CD4-positive, alpha-beta T cell treated with Interleukin-6 at 100 ng/mL for 8 hours (primary cell): ENCODE measurements around the gene RHOV.
A peak's percentile ranks its signal among the peaks of the same experiment; 100 is the strongest.
"Not testable (repeated sequence)": the region's sequence is repeated elsewhere in the genome, so short reads cannot be mapped to it uniquely, and the experiment has no call there.

ENCODE experiments used
- DNase-seq: peaks from one replicate; pipeline ENCODE4 v3.0.0-alpha.2; 2020; ENCODE audit warnings: mixed read lengths, low spot score

RHOV gene

GRCh38 chr15:40872791-40873693, 992 bp downstream of the RHOV start:
- no peak for DNase-seq

DNA sequence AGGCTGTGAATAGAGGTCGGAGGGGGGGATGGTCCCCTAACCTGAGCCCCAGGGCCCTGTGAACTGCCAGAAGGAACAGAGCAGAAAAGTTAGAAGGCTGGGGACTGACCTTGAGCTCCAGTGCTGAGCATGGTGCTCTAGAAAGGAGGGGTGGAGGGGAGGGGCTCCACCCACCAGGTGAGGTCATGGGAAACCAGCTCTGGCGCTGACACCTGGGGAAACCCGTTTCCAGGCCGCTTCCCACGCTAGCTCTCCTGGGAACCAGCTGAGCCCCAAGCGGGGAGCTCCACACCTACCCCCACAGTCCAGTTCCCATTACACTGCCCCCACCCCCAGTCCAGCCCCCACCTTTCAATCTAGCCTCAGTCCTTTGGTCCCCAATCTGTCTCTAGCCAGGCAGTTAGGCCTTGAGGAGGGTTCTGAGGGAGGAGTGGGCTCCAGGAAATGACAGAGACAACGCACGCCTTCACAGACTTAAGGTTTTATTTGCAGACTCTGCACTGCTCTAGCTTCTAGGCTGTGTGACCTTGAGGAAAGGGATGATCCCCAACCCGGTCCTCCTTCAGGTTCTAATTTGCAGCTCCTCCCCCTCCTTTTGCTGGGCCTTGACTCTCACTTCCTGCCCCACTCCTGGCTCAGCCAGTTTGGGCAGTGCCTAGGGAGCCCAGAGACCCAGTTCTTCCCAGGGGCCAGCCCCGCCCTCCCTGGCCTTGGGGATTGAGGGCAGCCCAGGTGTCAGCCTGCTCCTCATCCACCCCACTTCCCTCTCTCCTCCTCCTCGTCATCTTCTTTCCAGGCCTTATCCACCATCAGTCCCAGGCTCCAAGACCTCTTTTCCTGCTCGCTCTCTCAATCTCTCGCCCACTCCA, 2.1 kb downstream of the RHOV start:
- DNase-seq, result no peak

DNA sequence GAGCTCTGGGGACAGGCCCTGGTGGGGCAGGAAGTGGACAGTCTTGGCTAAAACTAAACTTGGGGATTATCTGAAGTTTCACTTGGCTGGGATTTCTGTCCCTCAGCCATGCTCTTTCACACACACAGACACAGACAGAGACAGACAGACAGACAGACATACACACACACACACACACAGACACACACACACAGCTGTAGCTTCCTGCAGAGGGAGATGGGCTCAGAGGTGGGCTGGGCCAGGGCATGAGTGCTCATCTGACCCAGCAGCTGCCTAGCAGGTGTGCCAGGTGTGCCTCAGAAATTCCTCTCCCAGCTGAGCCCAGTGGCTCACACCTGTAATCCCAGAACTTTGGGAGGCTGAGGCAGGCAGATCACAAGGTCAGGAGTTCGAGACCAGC, 3.3 kb downstream of the RHOV start:
- no peak for DNase-seq

DNA sequence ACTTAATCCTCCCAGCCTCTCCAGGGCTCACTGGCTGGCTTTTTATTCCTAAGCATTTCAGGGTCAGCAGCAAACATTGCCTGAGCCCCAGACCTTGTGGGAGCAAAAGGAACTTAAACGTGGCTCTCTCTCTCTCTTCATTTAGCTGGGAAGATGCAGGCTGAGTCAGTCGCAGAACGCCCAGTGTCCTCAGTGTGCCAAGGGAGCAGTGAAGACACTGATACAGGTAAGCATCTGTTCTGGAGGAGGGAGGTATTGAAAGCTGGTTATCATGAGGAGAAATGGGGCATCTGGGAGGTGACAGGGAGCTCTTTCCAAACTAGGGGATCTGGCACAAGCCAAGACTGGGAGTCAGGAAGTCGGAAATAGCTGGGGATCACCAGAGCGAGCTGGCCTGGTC, 4.3 kb downstream of the RHOV start:
- no peak for DNase-seq

DNA sequence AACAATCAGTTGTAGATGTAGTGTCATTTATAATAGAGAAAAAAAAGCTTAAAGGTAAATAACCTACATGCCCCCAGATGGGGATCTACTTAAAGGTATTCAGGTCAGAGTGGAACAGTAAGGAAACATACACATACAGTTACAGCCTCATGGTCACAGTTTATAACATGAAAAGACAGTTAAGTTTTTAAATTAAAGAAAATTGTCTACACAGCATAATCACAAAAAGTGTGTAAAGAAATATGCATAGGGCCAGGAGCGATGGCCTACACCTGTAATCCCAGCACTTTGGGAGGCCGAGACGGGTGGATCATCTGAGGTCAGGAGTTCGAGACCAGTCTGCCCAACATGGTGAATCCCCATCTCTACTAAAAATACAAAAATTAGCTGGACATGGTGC, 6.8 kb downstream of the RHOV start:
- no peak for DNase-seq

- no peak for DNase-seq
Observed at GRCh38 chr15:40863660-40864270, 10.3 kb downstream of the RHOV start.

DNA sequence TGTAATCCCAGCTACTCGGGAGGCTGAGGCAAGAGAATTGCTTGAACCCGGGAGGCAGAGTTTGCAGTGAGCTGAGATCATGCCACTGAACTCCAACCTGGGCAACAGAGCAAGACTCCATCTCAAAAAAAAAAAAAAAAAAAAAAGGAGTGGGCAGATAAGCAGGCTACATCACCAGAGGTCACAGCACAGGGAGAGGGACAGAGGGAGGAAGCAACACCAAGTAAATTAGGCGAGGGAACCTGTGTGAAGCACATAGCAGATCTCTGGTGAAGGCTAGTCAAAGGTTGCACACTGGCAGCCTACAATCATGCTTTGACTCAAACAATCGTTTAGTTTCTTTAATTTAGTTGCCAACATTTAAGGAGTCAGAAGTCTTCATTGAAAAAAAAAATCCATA, 12.9 kb downstream of the RHOV start:
- not testable (repeated sequence) for DNase-seq

DNA sequence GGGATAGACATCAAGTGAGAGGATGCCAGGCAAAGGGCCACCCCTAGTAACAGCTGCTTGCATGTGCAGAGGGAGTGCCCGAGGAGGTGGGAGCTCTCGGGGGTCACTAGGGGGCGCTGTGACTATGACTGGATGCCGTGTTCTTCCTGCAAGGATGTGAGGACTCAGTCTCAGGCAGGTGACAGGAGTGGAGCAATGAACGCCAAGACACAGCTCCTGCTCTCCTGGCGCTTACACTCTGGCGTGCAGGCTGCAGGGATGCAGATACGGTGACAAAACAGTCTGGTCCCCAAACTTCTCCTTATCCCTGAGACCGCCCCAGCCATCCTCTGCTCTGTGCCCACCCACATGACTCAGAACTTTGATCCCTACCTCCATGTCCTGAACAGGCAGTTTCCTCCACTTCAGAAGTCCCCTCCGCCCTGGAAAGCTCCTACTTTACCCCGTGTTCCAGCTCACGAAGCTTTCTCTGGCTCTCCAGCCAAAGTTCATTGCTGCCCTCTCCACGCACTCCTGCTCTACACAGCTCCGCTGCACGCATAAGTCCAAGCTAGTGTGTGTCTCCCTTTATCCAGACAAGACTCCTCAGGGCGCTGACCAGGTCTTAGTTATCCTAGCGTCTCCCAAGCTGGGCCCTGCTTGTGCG, 14.7 kb downstream of the RHOV start:
- DNase-seq, result peak; percentile 78

DNA sequence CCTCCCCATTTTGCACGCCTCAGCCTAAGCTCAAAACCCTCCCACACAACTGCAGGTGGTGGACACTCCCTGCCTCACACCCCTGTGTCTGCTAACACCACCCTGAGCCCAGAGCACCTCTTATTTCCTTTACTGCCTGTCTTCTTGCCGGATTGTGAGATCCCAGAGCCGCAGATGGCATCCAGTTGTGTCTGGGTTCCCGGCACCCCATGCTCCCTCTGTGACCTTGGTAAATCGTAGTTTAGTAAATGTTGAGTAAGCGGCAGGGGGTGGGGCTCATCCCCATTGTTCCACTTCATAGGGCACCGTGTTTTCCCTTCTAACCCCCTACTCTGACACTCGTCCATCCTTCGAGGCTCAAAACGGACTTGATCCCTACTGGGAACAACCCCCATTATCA, 15.3 kb downstream of the RHOV start:
- DNase-seq, result no peak

GRCh38 chr15:40857601-40858341, 16.3 kb downstream of the RHOV start:
- DNase-seq, result peak; percentile 69

DNA sequence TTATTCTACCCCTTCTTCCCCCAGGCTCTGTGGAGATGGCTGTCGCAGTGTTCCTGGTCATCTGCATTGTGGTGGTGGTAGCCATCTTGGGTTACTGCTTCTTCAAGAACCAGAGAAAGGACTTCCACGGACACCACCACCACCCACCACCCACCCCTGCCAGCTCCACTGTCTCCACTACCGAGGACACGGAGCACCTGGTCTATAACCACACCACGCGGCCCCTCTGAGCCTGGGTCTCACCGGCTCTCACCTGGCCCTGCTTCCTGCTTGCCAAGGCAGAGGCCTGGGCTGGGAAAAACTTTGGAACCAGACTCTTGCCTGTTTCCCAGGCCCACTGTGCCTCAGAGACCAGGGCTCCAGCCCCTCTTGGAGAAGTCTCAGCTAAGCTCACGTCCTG, 17.3 kb downstream of the RHOV start:
- no peak for DNase-seq

- no peak for DNase-seq
Observed at GRCh38 chr15:40855706-40856234, 18.3 kb downstream of the RHOV start.

DNA sequence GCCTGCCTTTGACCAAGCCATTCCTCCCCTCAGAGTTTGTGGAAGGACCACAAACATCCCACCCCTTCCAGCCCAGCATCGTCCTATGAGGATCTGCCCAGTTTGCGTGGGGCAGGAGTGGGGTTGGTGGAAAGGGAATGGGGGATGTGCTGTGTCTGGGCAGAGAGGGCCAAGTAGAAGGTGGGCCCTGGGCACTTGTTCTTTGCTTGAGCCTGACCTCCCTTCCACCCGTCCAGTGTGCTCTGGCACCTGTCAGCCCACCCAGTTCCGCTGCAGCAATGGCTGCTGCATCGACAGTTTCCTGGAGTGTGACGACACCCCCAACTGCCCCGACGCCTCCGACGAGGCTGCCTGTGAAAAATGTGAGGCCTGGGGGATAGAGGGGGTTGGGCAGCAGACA, 19.9 kb downstream of the RHOV start:
- no peak for DNase-seq

DNA sequence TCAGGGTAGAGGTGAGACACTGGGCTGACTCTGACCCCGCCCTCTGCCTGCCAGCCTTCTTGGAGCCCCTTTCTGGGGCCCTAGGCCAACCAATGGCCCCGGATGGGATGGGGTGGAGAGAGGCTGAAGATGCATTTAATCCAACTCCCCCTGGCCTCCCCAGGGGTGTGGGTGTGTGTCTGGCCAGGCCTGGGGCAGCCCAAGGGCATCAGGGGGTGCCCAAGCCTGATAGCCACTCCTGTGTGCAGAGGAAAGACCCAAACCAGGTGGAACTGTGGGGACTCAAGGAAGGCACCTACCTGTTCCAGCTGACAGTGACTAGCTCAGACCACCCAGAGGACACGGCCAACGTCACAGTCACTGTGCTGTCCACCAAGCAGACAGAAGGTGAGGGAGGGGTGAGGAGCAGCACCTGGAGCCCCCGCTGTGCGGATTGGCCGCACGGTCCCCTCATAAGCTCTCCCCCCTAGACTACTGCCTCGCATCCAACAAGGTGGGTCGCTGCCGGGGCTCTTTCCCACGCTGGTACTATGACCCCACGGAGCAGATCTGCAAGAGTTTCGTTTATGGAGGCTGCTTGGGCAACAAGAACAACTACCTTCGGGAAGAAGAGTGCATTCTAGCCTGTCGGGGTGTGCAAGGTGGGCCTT, 20.7 kb downstream of the RHOV start:
- DNase-seq, result no peak

DNA sequence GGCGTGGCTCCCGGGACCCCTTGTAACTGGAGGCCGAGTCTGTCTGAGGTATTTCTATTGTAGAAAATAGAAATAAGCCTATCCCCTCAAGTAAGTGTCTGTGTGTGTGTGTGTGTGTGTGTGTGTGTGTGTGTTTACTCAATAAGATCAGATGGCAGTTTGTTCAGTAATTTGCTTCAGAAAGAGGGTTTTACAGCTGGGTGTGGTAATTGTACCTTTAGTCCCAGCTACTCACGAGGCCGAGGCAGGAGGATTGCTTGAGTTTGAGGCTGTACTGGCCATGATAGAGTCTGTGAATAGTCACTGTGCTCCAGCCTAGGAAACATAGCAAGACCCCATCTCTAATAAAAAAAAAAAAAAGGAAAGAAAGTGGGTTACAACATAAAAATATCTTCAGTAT, 21.5 kb downstream of the RHOV start:
- DNase-seq, result no peak

DNA sequence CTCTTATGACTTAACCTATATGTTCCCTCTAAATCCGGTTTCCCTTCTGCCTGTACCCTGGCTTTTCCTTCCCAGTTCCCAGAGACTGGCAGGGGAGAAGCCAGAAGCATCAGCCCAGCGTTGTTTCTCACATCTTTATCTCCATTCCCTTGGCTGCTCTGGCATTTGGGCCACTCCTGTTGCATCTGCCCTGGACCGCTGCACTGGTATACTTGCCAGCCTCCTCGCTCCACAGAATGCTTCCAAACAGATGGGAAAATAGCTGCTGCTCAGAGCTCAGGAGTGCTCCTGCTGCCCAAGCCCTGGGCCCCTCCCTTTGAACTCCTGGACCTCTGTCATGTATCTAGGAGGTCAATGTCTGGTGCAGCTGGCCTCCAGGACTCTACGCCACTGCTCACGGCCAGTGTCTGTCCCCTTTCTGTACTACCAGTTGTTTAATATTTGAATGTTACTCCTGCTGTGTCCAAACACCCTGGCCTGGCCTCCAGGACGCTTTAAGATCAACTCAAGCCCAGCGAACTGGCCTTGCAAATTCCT, 23.4 kb downstream of the RHOV start:
- DNase-seq, result no peak

- peak; percentile 16 for DNase-seq
Observed at GRCh38 chr15:40847223-40847961, 26.6 kb downstream of the RHOV start.

DNA sequence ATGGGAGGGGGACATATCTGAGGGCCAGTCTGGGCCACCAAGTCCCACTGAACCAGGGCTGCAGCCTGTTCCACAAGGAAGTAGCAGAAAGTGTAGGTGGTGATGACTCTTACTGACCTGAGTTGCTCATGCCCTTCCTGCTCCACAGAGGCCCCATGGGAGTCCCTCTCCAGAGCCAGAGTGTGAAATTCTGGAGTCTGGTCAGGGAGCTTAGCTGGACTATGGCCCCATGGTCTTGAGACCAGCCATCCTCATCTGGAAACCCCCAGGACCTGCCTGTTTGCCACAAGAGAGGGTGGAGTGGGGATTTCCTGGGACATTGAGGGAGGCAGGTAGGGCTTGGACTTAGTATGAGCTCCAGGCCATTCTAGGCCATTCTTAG, 27.2 kb downstream of the RHOV start:
- no peak for DNase-seq

DNA sequence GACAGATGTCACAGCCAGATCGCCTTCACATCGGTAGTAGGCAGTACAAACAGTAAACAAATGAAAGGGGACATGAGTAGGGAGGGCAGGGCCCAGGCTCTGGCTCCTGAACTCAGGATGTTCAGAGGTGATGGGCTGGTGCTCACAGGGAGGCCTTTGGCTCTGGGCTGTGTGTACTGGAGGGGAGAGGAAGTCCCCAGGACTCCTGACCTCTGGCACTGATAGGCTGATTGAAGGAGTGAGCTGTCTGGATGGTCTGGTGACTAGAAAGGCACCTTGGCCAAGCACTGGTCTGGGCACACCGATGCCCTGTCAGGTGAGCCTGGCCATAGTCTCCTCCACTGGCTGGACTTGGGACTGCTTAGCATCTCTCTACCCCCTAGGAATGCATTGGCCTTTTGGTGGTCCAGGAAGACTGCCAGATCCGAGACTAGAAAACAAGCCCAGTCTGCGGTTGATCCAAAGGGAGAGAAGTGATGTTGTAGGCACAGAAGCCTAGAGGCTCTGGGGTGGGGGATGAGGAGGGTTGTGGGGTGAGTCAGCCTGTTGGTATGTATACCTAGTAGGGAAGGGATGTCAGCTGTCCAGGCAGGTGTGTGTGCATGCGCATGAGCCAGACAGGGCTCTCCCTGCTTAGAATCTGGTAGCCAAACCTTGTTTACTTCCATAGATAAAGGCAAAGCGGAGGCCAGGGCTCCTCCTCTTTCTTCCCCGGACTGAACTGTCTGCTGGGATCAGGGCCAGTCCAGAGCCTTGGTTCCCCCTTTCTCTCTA, 28.3 kb downstream of the RHOV start:
- DNase-seq, result no peak
